Natural killer cell (primary cell): Measurements from ENCODE around the gene BPIFA1. TPM values are rescaled to one million over a fixed set of nuclear protein-coding genes. Genes with fewer than 3 reads are reported as not detected.

Experiments used
- ATAC-seq, 3 donors: fragments of 150-1000 bp in 2 of 3; fragments of 200-7000 bp in 1 of 3; cut with Tn5 transposase; 1 replicate in 1 of 3; 2 replicates in 2 of 3; pipeline ENCODE4 v1.10.0; 2021; ENCODE audit warnings: mild to moderate bottlenecking in 2 of 3, moderate library complexity in 2 of 3
- DNase-seq, 2 donors: peaks; one replicate each; pipeline versions ENCODE4 v3.0.0 to v3.0.0-alpha.2; 2013 to 2021; ENCODE audit warnings: mixed read lengths in 1 of 2
- H3K27ac ChIP-seq: one replicate; pipeline ENCODE4 v1.5.1; 2013; ENCODE audit warnings: mild to moderate bottlenecking, low read length
- H3K27me3 ChIP-seq: one replicate; pipeline ENCODE4 v1.6.1; 2013; ENCODE audit warnings: low read length; ENCODE audit not compliant: control insufficient read depth, insufficient read depth
- H3K36me3 ChIP-seq: one replicate; pipeline ENCODE4 v1.6.1; 2013; ENCODE audit warnings: low read length; ENCODE audit not compliant: control insufficient read depth, insufficient read depth
- H3K4me1 ChIP-seq: one replicate; pipeline ENCODE4 v1.6.1; 2013; ENCODE audit warnings: low read length; ENCODE audit not compliant: control insufficient read depth, insufficient read depth
- H3K4me3 ChIP-seq: one replicate; pipeline ENCODE4 v1.5.1; 2013; ENCODE audit warnings: low read length
- H3K9me3 ChIP-seq: one replicate; pipeline ENCODE4 v1.6.1; 2013; ENCODE audit warnings: low read length; ENCODE audit not compliant: control insufficient read depth, insufficient read depth
- H3K27ac Mint-ChIP-seq, 2 donors: one replicate each; pipeline ENCODE4 v1.8.0; 2022; ENCODE audit warnings: mild to moderate bottlenecking in 2 of 2, mixed read lengths in 2 of 2, moderate library complexity in 1 of 2
- H3K27me3 Mint-ChIP-seq, 2 donors: one replicate each; pipeline ENCODE4 v1.8.0; 2022; ENCODE audit warnings: low read depth in 2 of 2, mixed read lengths in 2 of 2
- H3K36me3 Mint-ChIP-seq: one replicate; pipeline ENCODE4 v1.8.0; 2022; ENCODE audit warnings: mixed read lengths
- H3K4me1 Mint-ChIP-seq, 2 donors: one replicate each; pipeline ENCODE4 v1.8.0; 2022; ENCODE audit warnings: mixed read lengths in 2 of 2
- H3K4me3 Mint-ChIP-seq: one replicate; pipeline ENCODE4 v1.8.0; 2022; ENCODE audit warnings: mild to moderate bottlenecking, moderate library complexity, mixed read lengths
- H3K9me3 Mint-ChIP-seq, 2 donors: one replicate each; pipeline ENCODE4 v1.8.0; 2022; ENCODE audit warnings: mixed read lengths in 2 of 2
- CTCF ChIP-seq: fragments of 200-600 bp; IDR thresholded peaks from one replicate; pipeline ENCODE4 v1.8.0; 2022; ENCODE audit warnings: antibody characterized with exemption
- WGBS: methylation state at CpG from one replicate; pipeline ENCODE4 v1.1.7; 2013; ENCODE audit warnings: missing lambda C conversion rate; ENCODE audit not compliant: insufficient coverage; 5-methylcytosine and 5-hydroxymethylcytosine counted together
- intact Hi-C: fragments of 100-400 bp; cut with micrococcal nuclease; formaldehyde crosslinking; loops from one replicate; pipeline ENCODE4 v1.14.2; 2022
- total RNA-seq, 4 donors: library from RNA; stranded (reverse); fragments of 120-200 nt in 1 of 4; gene quantifications; one replicate each; pipeline versions ENCODE4 v1.2.3 to v1.2.4, GENCODE V29; 2013 to 2022

BPIFA1 gene
- total RNA-seq, 3 donors from 2014 or later (not counting 1 experiment from before 2014, with no cell fraction given), result not detected

GRCh38 chr20:33261465-33261864 is 25.7 kb downstream of the BPIFA1 start:
- H3K9me3 ChIP-seq, result no peaks in the 10 kb centered on the region
- Mint-ChIP-seq H3K27ac (no peak overlapping the region), H3K36me3 (no peaks in the 10 kb centered on the region), H3K4me1 (peaks cover 0 to 5% of the 10 kb centered on the region in 2 donors), H3K9me3 (no peaks in the 10 kb centered on the region), H3K4me3 (no peak overlapping the region), H3K27me3 (peaks cover 16 to 36% of the 10 kb centered on the region in 2 donors)
- intact Hi-C loops, result no loop called here
- no peak overlapping the region for H3K4me3 ChIP-seq
- H3K27me3 ChIP-seq, result no peaks in the 10 kb centered on the region
- 92% methylated on average over 4 of the region's 4 CpGs for WGBS
- no peaks in the 10 kb centered on the region for H3K4me1 ChIP-seq
- no peak for TF ChIP-seq CTCF
- ATAC-seq (no peak), DNase-seq (no peak)
- H3K27ac ChIP-seq, result no peak overlapping the region
- no peaks in the 10 kb centered on the region for H3K36me3 ChIP-seq

- H3K4me1 Mint-ChIP-seq, result peaks cover 0 to 7% of the 10 kb centered on the region in 2 donors
- peak in 1 of 2 donors; percentile 15 for DNase-seq
- no peaks in the 10 kb centered on the region for H3K27me3 ChIP-seq
- no peak overlapping the region for H3K4me3 Mint-ChIP-seq
- no peak overlapping the region for H3K27ac Mint-ChIP-seq
- no peaks in the 10 kb centered on the region for H3K36me3 Mint-ChIP-seq
- H3K4me1 ChIP-seq, result no peaks in the 10 kb centered on the region
- H3K27me3 Mint-ChIP-seq, result peaks cover 12 to 34% of the 10 kb centered on the region in 2 donors
- no peaks in the 10 kb centered on the region for H3K36me3 ChIP-seq
- H3K9me3 ChIP-seq, result no peaks in the 10 kb centered on the region
- intact Hi-C loops, result no loop called here
- no peaks in the 10 kb centered on the region for H3K9me3 Mint-ChIP-seq
- no peak overlapping the region for H3K27ac ChIP-seq
- TF ChIP-seq CTCF, result no peak
- H3K4me3 ChIP-seq, result no peak overlapping the region
- peak in 2 of 3 donors; percentile 53 to 60 for ATAC-seq
- WGBS, result 44% methylated on average over 5 of the region's 5 CpGs
Measured at GRCh38 chr20:33262658-33263065, 26.9 kb downstream of the BPIFA1 start.

GRCh38 chr20:33263784-33264183 is 28.0 kb downstream of the BPIFA1 start:
- ATAC-seq (no peak), DNase-seq (no peak)
- Histone ChIP-seq H3K36me3 (no peaks in the 10 kb centered on the region), H3K27me3 (no peaks in the 10 kb centered on the region), H3K4me3 (no peak overlapping the region), H3K9me3 (no peaks in the 10 kb centered on the region), H3K27ac (no peak overlapping the region), H3K4me1 (no peaks in the 10 kb centered on the region)
- Mint-ChIP-seq H3K27me3 (peaks cover 17 to 41% of the 10 kb centered on the region in 2 donors), H3K9me3 (no peaks in the 10 kb centered on the region), H3K27ac (no peak overlapping the region), H3K4me3 (no peak overlapping the region), H3K36me3 (no peaks in the 10 kb centered on the region), H3K4me1 (peaks cover 0 to 12% of the 10 kb centered on the region in 2 donors)
- WGBS, result 89% methylated on average over 5 of the region's 5 CpGs
- intact Hi-C loops, result no loop called here
- no peak for TF ChIP-seq CTCF

- WGBS, result 16% methylated on average over 3 of the region's 3 CpGs
- no peaks in the 10 kb centered on the region for H3K27me3 ChIP-seq
- no peak overlapping the region for H3K27ac ChIP-seq
- no peak for DNase-seq
- H3K9me3 ChIP-seq, result no peaks in the 10 kb centered on the region
- Mint-ChIP-seq H3K4me1 (peaks cover 0 to 7% of the 10 kb centered on the region in 2 donors), H3K36me3 (no peaks in the 10 kb centered on the region), H3K27ac (no peak overlapping the region), H3K9me3 (no peaks in the 10 kb centered on the region), H3K4me3 (no peak overlapping the region), H3K27me3 (peaks cover 16 to 29% of the 10 kb centered on the region in 2 donors)
- intact Hi-C loops, result no loop called here
- H3K4me1 ChIP-seq, result no peaks in the 10 kb centered on the region
- TF ChIP-seq CTCF, result no peak
- H3K36me3 ChIP-seq, result no peaks in the 10 kb centered on the region
- peak in 2 of 3 donors; percentile 34 to 57 for ATAC-seq
- H3K4me3 ChIP-seq, result no peak overlapping the region
Measured at GRCh38 chr20:33267701-33268100, 31.9 kb downstream of the BPIFA1 start.
